IMR-90 (cell line): ENCODE measurements around the gene MRPL19. TPM values are rescaled to one million over a fixed set of nuclear protein-coding genes. Genes with fewer than 3 reads are reported as not detected.

Experiments
- ATAC-seq: fragments of 200-7000 bp; cut with Tn5 transposase; 2 replicates; pipeline ENCODE4 v1.9.1; 2020; ENCODE audit warnings: low read depth, mild to moderate bottlenecking, moderate library complexity
- BruUV-seq: library from RNA; stranded (reverse); fragments of 400-500 nt; replicated peaks from 2 replicates; lab custom pipeline; 2021; lab: Mats Ljungman, UMichigan
- CTCF ChIA-PET: fragments of 300-600 bp; formaldehyde crosslinking; extraction: SDS; loops from one replicate; lab custom pipeline; 2021; ENCODE audit warnings: antibody characterized with exemption; lab: Yijun Ruan, JAX
- POLR2A ChIA-PET: fragments of 300-600 bp; sonication (Branson Sonifier 250); formaldehyde crosslinking; loops from one replicate; lab custom pipeline; 2022; ENCODE audit warnings: antibody characterized with exemption; ENCODE audit not compliant: unreplicated experiment; lab: Charles Lee
- DNase-seq: peaks from one replicate; pipeline ENCODE4 v3.0.0; 2013
- H2AFZ ChIP-seq: replicated peaks from 2 replicates; pipeline ENCODE3; 2013; ENCODE audit warnings: low read length, mild to moderate bottlenecking; ENCODE audit not compliant: poor library complexity
- H2AK5ac ChIP-seq: 2 replicates; pipeline ENCODE4 v1.6.1; 2013; ENCODE audit warnings: low read depth, low read length, inconsistent platforms
- H2AK9ac ChIP-seq: replicated peaks from 2 replicates; pipeline ENCODE3; 2013; ENCODE audit warnings: mild to moderate bottlenecking, low read depth, low read length, moderate library complexity; ENCODE audit not compliant: poor library complexity
- H2BK120ac ChIP-seq: 2 replicates; pipeline ENCODE4 v1.6.1; 2013; ENCODE audit warnings: low read depth, low read length, inconsistent platforms
- H2BK15ac ChIP-seq: 3 replicates; pipeline ENCODE4 v1.6.1; 2013; ENCODE audit warnings: low read depth, low read length, inconsistent platforms
- H2BK20ac ChIP-seq: 2 replicates; pipeline ENCODE4 v1.6.1; 2013; ENCODE audit warnings: low read depth, mild to moderate bottlenecking, inconsistent platforms, low read length, moderate library complexity
- H2BK5ac ChIP-seq: 2 replicates; pipeline ENCODE4 v1.6.1; 2013; ENCODE audit warnings: mild to moderate bottlenecking, low read depth, low read length, inconsistent platforms; ENCODE audit not compliant: poor library complexity, severe bottlenecking
- H3K14ac ChIP-seq: replicated peaks from 2 replicates; pipeline ENCODE4 v1.6.1; 2013; ENCODE audit warnings: low read depth, low read length, inconsistent platforms
- H3K18ac ChIP-seq: 2 replicates; pipeline ENCODE4 v1.6.1; 2013; ENCODE audit warnings: low read depth, low read length, control low read depth
- H3K23ac ChIP-seq: 2 replicates; pipeline ENCODE4 v1.6.1; 2013; ENCODE audit warnings: low read depth, low read length, inconsistent platforms
- H3K27ac ChIP-seq: 2 replicates; pipeline ENCODE4 v1.5.1; 2013; ENCODE audit warnings: mild to moderate bottlenecking, control low read depth, low read length; ENCODE audit not compliant: insufficient read depth
- H3K27me3 ChIP-seq: 2 replicates; pipeline ENCODE4 v1.6.1; 2013; ENCODE audit warnings: low read length; ENCODE audit not compliant: control insufficient read depth, insufficient read depth
- H3K36me3 ChIP-seq: 2 replicates; pipeline ENCODE4 v1.6.1; 2013; ENCODE audit warnings: low read length, mixed read lengths; ENCODE audit not compliant: control insufficient read depth, insufficient read depth
- H3K4ac ChIP-seq: 2 replicates; pipeline ENCODE4 v1.6.1; 2013; ENCODE audit warnings: low read depth, low read length, inconsistent platforms
- H3K4me1 ChIP-seq: 2 replicates; pipeline ENCODE4 v1.6.1; 2013; ENCODE audit warnings: low read length, mixed read lengths; ENCODE audit not compliant: control insufficient read depth, insufficient read depth
- H3K4me2 ChIP-seq: 2 replicates; pipeline ENCODE4 v1.6.1; 2013; ENCODE audit warnings: low read depth, mild to moderate bottlenecking, control low read depth, low read length, moderate library complexity
- H3K4me3 ChIP-seq: 2 replicates; pipeline ENCODE4 v1.5.1; 2013; ENCODE audit warnings: low read depth, mild to moderate bottlenecking, control low read depth, low read length, moderate library complexity; ENCODE audit not compliant: insufficient read depth
- H3K56ac ChIP-seq: 2 replicates; pipeline ENCODE4 v1.6.1; 2013; ENCODE audit warnings: low read length, inconsistent platforms; ENCODE audit not compliant: insufficient read depth; ENCODE audit errors: extremely low read depth
- H3K79me1 ChIP-seq, 2 experiments: 2 replicates each; pipeline ENCODE4 v1.6.1; 2013; ENCODE audit warnings: low read length in 2 of 2, inconsistent platforms in 1 of 2, low read depth in 1 of 2
- H3K9ac ChIP-seq: 2 replicates; pipeline ENCODE4 v1.6.1; 2013; ENCODE audit warnings: low read depth, low read length, control low read depth
- H3K9me1 ChIP-seq: 2 replicates; pipeline ENCODE4 v1.6.1; 2013; ENCODE audit warnings: low read length, inconsistent platforms; ENCODE audit not compliant: insufficient read depth
- H3K9me3 ChIP-seq: 2 replicates; pipeline ENCODE4 v1.6.1; 2013; ENCODE audit warnings: low read length; ENCODE audit not compliant: control insufficient read depth, insufficient read depth
- H4K20me1 ChIP-seq: 2 replicates; pipeline ENCODE4 v1.6.1; 2013; ENCODE audit warnings: low read length, inconsistent platforms; ENCODE audit not compliant: insufficient read depth
- H4K5ac ChIP-seq: 2 replicates; pipeline ENCODE4 v1.6.1; 2013; ENCODE audit warnings: mild to moderate bottlenecking, low read depth, low read length, control low read depth
- H4K8ac ChIP-seq, 2 experiments: 2 replicates each; pipeline ENCODE4 v1.6.1; 2013; ENCODE audit warnings: low read depth in 2 of 2, low read length in 2 of 2, control low read depth in 1 of 2, inconsistent platforms in 1 of 2
- H4K91ac ChIP-seq: 2 replicates; pipeline ENCODE4 v1.6.1; 2013; ENCODE audit warnings: low read depth, low read length, inconsistent platforms; ENCODE audit not compliant: insufficient read depth
- BHLHE40 ChIP-seq: fragments of 150-350 bp; IDR thresholded peaks from 2 replicates; pipeline ENCODE4 v1.6.1; 2016; ENCODE audit warnings: mild to moderate bottlenecking, low read depth, low read length
- CEBPB ChIP-seq: IDR thresholded peaks from 2 replicates; pipeline ENCODE4 v1.6.1; 2012; ENCODE audit warnings: low read depth, low read length, improper control_type of control experiment
- CHD1 ChIP-seq: IDR thresholded peaks from 2 replicates; pipeline ENCODE4 v1.6.1; 2012; ENCODE audit warnings: low read depth, low read length, improper control_type of control experiment
- FOS ChIP-seq: fragments of 150-350 bp; IDR thresholded peaks from 2 replicates; pipeline ENCODE4 v1.6.1; 2016; ENCODE audit warnings: low read depth, low read length
- MAFK ChIP-seq: IDR thresholded peaks from 2 replicates; pipeline ENCODE4 v1.6.1; 2012; ENCODE audit warnings: low read depth, low read length, improper control_type of control experiment
- MAZ ChIP-seq: IDR thresholded peaks from 2 replicates; pipeline ENCODE4 v1.6.1; 2012; ENCODE audit warnings: low read depth, mild to moderate bottlenecking, low read length, improper control_type of control experiment, moderate library complexity, borderline replicate concordance
- MXI1 ChIP-seq: IDR thresholded peaks from 2 replicates; pipeline ENCODE4 v1.6.1; 2012; ENCODE audit warnings: low read depth, mild to moderate bottlenecking, low read length, moderate library complexity, borderline replicate concordance
- NFE2L2 ChIP-seq: fragments of 150-350 bp; IDR thresholded peaks from 2 replicates; pipeline ENCODE4 v1.6.1; 2016; ENCODE audit warnings: low read depth, mild to moderate bottlenecking, low read length
- POLR2A ChIP-seq: IDR thresholded peaks from 2 replicates; pipeline ENCODE4 v1.6.1; 2012; ENCODE audit warnings: mild to moderate bottlenecking, low read depth, low read length
- RAD21 ChIP-seq: IDR thresholded peaks from 2 replicates; pipeline ENCODE4 v1.6.1; 2012; ENCODE audit warnings: low read length, improper control_type of control experiment
- RCOR1 ChIP-seq: IDR thresholded peaks from 2 replicates; pipeline ENCODE4 v1.6.1; 2012; ENCODE audit warnings: mild to moderate bottlenecking, low read length, improper control_type of control experiment; ENCODE audit not compliant: insufficient replicate concordance
- RFX5 ChIP-seq: IDR thresholded peaks from 2 replicates; pipeline ENCODE4 v1.8.0; 2012; ENCODE audit warnings: low read depth, mild to moderate bottlenecking, low read length, moderate library complexity
- SMC3 ChIP-seq: fragments of 150-350 bp; IDR thresholded peaks from 2 replicates; pipeline ENCODE4 v1.6.1; 2016; ENCODE audit warnings: low read depth, mild to moderate bottlenecking, antibody characterized with exemption, low read length, moderate library complexity
- WGBS, 2 experiments: methylation state at CpG; one replicate each; pipeline versions ENCODE4 v1.1.5 to v1.1.7; 2013; ENCODE audit warnings: missing lambda C conversion rate in 2 of 2; ENCODE audit not compliant: insufficient read length in 1 of 2; ENCODE audit errors: extremely low coverage in 2 of 2; 5-methylcytosine and 5-hydroxymethylcytosine counted together
- dilution Hi-C: fragments of 300-500 bp; cut with HindIII; formaldehyde crosslinking; loops from one replicate; pipeline ENCODE4 v1.14.3; 2018; ENCODE audit warnings: low sequenced_read_pairs; ENCODE audit not compliant: unreplicated experiment
- in situ Hi-C: fragments of 300-500 bp; cut with MboI; formaldehyde crosslinking; loops from 3 replicates; pipeline ENCODE4 v1.14.3; 2019; ENCODE audit warnings: low sequenced_read_pairs, inconsistent platforms, mixed read lengths
- intact Hi-C: fragments of 100-400 bp; cut with micrococcal nuclease; formaldehyde crosslinking; loops from 2 replicates; pipeline ENCODE4 v1.10.0; 2022
- polyA plus RNA-seq, 3 experiments: library from polyadenylated mRNA; depleted of rRNA; stranded (reverse); fragments of >200 nt; gene quantifications; 2 replicates each; pipeline ENCODE4 v1.2.3, GENCODE V29; 2012; ENCODE audit warnings: low replicate concordance in 1 of 3
- total RNA-seq: library from RNA; depleted of rRNA; stranded (reverse); fragments of >200 nt; gene quantifications from 2 replicates; pipeline ENCODE4 v1.2.3, GENCODE V29; 2012
- TF ChIP-seq, protein P1 (sequence below): conservative IDR thresholded peaks from 2 replicates; pipeline ENCODE4 v1.5.1; 2012; ENCODE audit warnings: mild to moderate bottlenecking, low read depth, low read length, improper control_type of control experiment
- TF ChIP-seq, protein P2 (sequence below): fragments of 150-350 bp; IDR thresholded peaks from 2 replicates; pipeline ENCODE4 v1.6.1; 2016; ENCODE audit warnings: low read depth, mild to moderate bottlenecking, low read length, moderate library complexity, borderline replicate concordance
- TF ChIP-seq, protein P3 (sequence below): fragments of 150-350 bp; IDR thresholded peaks from 2 replicates; pipeline ENCODE4 v1.6.1; 2017; ENCODE audit warnings: mild to moderate bottlenecking, antibody characterized with exemption, low read length, low read depth

MRPL19 gene
- total and polyA plus RNA-seq, 2 of the 4 experiments (the other 2 are of a cell fraction), result 24.8 to 28.5 TPM

DNA sequence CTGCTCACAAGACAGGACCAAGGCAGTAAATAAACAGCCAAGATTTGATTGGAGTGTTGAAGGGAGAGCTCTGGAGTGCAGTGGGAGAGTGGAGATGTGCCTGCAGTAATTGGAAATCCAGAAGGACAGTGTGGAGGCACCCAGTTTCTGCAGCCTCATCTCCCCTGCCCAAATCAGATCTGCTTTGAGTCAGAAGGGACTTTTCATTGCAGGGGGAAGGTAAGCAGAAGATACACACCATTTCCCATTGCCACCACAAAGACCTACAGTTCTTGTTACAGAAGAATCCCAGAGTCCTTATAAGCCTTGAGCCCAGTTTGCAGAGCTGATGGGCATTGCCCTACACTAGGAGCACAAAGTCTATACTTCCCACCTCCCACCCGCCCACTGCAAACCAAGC is 91.4 kb downstream of the MRPL19 start:
- dilution Hi-C loops, result no loop called here
- in situ Hi-C loops, result no loop called here
- 60% methylated on average over 1 of the region's 1 CpG; no CpG with 5 or more reads in 1 of the 2 experiments for WGBS, 2 experiments

More for the DNA sequence above, 91.4 kb downstream of the MRPL19 start:
- Histone ChIP-seq H3K4ac (no peak overlapping the region), H3K9me1 (no peaks in the 10 kb centered on the region), H4K5ac (no peak overlapping the region), H3K9ac (no peak overlapping the region), H4K91ac (no peak overlapping the region), H3K14ac (no peak overlapping the region), H2AK9ac (no peak overlapping the region), H3K23ac (no peak overlapping the region), H3K4me3 (no peak overlapping the region), H3K79me1 (no peaks in the 10 kb centered on the region), H2BK120ac (no peak overlapping the region), H3K27me3 (no peaks in the 10 kb centered on the region), H2AK5ac (no peak overlapping the region), H3K18ac (no peak overlapping the region), H4K8ac (no peak overlapping the region), H2BK15ac (no peak overlapping the region), H3K4me1 (no peaks in the 10 kb centered on the region), H3K4me2 (no peak overlapping the region), H3K9me3 (no peaks in the 10 kb centered on the region), H3K56ac (no peak overlapping the region), H2BK20ac (no peak overlapping the region), H3K27ac (no peak overlapping the region), H2AFZ (peak overlapping the region; percentile 32), H4K20me1 (no peaks in the 10 kb centered on the region), H2BK5ac (no peak overlapping the region), H3K36me3 (no peaks in the 10 kb centered on the region)
- ATAC-seq (no peak), DNase-seq (no peak)
- TF ChIP-seq, protein P1, sequence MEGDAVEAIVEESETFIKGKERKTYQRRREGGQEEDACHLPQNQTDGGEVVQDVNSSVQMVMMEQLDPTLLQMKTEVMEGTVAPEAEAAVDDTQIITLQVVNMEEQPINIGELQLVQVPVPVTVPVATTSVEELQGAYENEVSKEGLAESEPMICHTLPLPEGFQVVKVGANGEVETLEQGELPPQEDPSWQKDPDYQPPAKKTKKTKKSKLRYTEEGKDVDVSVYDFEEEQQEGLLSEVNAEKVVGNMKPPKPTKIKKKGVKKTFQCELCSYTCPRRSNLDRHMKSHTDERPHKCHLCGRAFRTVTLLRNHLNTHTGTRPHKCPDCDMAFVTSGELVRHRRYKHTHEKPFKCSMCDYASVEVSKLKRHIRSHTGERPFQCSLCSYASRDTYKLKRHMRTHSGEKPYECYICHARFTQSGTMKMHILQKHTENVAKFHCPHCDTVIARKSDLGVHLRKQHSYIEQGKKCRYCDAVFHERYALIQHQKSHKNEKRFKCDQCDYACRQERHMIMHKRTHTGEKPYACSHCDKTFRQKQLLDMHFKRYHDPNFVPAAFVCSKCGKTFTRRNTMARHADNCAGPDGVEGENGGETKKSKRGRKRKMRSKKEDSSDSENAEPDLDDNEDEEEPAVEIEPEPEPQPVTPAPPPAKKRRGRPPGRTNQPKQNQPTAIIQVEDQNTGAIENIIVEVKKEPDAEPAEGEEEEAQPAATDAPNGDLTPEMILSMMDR, result no peak
- TF ChIP-seq FOS, result no peak
- TF ChIP-seq, protein P2, sequence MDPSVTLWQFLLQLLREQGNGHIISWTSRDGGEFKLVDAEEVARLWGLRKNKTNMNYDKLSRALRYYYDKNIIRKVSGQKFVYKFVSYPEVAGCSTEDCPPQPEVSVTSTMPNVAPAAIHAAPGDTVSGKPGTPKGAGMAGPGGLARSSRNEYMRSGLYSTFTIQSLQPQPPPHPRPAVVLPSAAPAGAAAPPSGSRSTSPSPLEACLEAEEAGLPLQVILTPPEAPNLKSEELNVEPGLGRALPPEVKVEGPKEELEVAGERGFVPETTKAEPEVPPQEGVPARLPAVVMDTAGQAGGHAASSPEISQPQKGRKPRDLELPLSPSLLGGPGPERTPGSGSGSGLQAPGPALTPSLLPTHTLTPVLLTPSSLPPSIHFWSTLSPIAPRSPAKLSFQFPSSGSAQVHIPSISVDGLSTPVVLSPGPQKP, result no peak
- TF ChIP-seq SMC3, result no peak
- TF ChIP-seq, protein P3, sequence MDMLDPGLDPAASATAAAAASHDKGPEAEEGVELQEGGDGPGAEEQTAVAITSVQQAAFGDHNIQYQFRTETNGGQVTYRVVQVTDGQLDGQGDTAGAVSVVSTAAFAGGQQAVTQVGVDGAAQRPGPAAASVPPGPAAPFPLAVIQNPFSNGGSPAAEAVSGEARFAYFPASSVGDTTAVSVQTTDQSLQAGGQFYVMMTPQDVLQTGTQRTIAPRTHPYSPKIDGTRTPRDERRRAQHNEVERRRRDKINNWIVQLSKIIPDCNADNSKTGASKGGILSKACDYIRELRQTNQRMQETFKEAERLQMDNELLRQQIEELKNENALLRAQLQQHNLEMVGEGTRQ, result no peak
- no peak for TF ChIP-seq RAD21
- no peak for TF ChIP-seq POLR2A
- no peak for TF ChIP-seq MXI1
- TF ChIP-seq CEBPB, result no peak
- no peak for TF ChIP-seq MAZ
- no peak for TF ChIP-seq NFE2L2
- no peak for TF ChIP-seq RFX5
- TF ChIP-seq RCOR1, result no peak
- TF ChIP-seq MAFK, result no peak
- no peak for TF ChIP-seq BHLHE40
- no peak for TF ChIP-seq CHD1
- intact Hi-C loops, result no loop called here
- POLR2A ChIA-PET, result no interaction called here
- BruUV-seq, result no TSS peak
- CTCF ChIA-PET, result no interaction called here
